HG03139 (cell line): ENCODE measurements around the gene CIAO2A.
"Not testable (repeated sequence)": the region's sequence is repeated elsewhere in the genome, so short reads cannot be mapped to it uniquely, and the experiment has no call there.

Experiments
- ATAC-seq: cut with Tn5 transposase; IDR thresholded peaks from one replicate; pipeline ENCODE4 v1.9.1; 2021; ENCODE audit not compliant: unreplicated experiment

Gene CIAO2A

GRCh38 chr15:64093627-64094417, at the start of gene CIAO2A:
Gene CIAO2A (minus strand): TSS chr15:64093838. CDS start chr15:64093768, 70 bp downstream.
- peak; percentile 47 for ATAC-seq

GRCh38 chr15:64143276-64143675, 49.6 kb upstream of the CIAO2A start:
- no peak for ATAC-seq

DNA sequence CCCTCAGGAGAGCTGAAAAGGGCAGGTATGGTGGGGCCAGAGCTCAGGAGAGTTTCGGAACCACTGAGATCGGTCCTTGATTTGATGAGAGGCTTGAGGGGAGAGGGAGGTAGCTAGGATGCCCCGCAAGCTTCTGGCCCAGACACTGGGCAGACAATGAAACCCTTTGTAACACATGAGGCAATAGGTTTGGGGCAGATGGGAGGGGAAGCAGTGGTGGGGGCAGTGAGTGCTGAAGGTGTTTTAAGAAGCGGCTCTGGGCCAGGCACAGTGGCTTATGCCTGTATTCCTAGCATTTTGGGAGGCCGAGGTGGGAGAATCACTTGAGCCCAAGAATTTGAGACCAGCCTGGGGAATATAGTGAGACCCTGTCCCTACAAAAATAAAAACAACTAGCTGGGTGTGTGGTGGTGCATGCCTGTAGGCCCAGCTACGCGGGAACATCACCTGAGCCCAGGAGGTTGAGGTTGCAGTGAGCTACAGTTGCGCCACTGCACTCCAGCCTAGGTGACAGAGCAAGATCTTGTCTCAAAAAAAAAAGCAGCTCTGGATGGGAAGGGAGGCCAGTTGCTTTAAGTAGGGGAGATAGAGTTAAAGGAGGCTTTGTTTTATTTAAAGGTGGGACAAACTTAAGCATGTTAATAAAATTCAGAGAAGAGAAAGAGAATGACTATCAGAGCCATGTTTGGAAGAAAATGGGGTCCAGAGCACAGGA, 48.3 kb upstream of the CIAO2A start:
- ATAC-seq: no peak

GRCh38 chr15:64138331-64138941, 44.8 kb upstream of the CIAO2A start:
- no peak for ATAC-seq

GRCh38 chr15:64137226-64137833, 43.7 kb upstream of the CIAO2A start:
- ATAC-seq: no peak

DNA sequence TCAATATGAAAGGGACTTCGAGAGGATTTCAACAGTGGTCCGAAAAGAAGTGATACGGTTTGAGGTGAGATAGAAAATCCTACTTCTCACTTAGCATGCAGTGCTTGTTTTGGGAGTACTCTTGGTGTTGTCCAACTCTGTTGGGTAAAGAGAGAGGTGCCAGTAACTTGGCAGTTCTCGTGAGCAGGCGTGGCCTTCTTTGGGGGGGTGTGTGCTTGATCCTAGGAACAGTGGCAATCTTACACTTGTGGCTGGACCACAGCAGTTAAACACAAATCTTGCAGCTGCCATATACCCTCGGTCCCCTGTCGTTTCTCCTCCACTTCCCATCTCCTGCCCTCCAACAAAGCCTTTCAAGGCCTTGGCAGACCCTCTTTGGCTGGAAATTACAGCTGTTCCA, 42.7 kb upstream of the CIAO2A start:
- ATAC-seq: no peak

DNA sequence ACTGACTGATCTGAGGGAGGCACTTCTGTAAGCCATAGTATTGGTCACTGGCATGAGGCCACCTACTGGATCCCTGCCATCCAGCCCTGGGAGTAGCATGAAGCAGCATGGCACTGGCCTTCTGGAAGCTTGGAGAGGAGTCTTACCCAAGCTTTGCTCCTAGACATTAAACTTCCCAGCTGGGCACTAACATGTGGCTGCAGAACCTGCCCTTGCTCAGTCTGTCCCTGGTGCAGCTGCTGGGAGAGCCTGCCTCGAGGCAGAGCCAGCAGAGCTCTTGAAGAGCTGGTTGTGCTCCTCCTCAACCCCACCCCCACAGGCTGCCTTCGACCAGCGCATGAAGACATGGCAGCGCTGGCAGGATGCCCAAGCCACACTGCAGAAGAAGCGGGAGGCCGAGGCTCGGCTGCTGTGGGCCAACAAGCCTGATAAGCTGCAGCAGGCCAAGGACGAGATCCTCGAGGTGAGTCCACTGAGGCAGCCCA, 40.7 kb upstream of the CIAO2A start:
- ATAC-seq: no peak

DNA sequence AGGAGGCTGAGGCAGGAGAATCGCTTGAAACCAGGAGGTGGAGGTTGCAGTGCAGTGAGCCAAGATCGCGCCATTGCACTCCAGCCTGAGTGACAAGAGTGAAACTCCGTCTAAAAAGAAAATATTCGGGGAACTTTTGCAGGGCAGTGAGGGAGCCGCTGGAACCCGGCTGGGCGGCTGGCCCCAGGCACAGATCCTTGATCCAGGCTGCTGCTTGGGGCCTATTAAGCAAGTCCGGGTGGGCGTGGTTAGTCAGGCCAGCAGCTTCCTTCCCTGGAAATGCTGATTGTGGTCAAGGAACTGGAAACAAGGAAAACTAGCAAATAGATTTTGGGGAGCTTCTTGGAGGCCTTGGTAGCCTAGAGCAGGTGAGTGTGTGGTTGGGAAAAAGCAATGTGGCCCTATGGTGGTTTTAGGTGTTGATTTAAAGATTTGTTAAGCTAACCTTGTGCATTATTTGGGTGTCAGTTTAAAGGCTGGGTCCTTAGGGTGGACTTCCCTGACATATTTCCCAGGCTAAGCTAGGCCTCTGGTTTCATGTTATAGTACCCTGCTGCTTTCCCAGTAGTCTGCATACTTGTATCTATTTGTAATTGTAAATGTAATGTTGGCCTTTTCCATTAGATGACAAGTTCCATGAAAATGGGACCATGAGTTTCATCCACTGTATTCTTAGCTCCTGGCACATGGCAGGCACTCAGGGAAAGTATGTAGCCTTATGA, 40.1 kb upstream of the CIAO2A start:
- ATAC-seq: no peak

GRCh38 chr15:64132217-64132616, 38.6 kb upstream of the CIAO2A start:
- no peak for ATAC-seq

DNA sequence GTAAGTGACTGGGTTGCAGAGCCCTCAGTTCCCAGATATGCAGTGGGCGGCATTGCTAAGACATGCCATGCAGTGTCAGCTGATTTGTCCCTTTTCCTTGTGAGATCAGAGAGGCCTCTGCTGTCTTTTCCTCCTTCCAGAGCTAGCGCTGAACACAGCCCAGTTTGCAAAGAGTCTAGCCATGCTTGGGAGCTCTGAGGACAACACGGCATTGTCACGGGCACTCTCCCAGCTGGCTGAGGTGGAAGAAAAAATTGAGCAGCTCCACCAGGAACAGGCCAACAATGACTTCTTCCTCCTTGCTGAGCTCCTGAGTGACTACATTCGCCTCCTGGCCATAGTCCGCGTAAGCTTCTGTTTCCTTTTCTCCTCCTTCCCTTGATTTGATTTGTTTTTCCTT, 37.9 kb upstream of the CIAO2A start:
- no peak for ATAC-seq

- ATAC-seq: no peak
These were observed 36.5 kb upstream of the CIAO2A start for GRCh38 chr15:64130159-64130558.

DNA sequence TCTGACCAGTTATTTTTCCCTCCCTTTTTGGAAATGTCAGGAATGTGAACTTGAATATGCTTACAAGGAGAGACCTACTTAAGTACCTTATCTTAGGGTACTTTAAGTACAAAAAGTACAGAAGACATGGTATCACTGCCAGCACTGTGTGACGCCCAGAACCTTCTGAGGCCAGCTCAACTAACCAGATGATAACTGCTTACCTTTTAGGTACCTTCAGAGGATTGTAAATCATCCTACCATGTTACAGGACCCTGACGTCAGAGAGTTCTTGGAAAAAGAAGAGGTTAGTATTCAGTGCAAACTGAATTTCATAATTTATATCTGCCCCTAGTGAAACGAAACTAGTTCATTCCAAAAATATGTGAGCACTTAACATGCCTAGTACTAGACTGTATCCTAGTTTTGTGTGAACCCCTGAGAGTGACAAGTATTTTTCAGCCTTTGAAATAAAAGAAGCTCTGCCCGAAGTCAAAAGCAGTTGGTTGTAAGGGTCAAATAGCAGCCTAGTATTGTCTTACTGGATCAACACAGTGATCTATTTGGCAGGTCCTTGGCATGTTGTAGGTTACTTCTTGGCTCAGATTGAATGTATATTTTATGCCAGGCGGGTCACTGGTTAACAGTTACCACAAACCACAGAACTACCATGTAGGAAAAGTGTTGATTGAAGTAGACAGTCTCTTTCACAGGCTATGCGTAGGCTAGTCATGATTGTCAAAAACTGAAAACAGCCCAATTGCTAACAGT, 34.1 kb upstream of the CIAO2A start:
- no peak for ATAC-seq

GRCh38 chr15:64125978-64126377, 32.3 kb upstream of the CIAO2A start:
- no peak for ATAC-seq

DNA sequence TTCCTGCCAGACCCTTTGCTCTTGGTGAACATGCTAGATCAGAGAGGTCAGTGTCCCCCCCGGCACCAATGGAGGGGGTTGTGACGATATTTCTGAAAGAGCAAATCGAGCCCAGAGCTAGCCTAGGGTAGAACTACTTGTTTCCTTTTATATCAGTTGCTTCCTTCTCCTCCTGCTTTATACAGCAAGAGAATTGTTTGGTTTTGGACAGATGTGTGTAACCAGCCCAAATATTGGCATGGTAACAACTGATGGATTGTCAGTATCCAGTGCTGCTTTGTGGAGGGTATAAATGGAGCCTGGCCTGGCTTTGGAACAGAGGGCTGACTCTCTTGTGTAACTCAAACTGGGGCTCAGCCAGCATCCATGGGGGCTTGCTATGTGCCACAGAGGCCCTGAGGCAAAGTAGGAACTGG, 29.3 kb upstream of the CIAO2A start:
- ATAC-seq: no peak

- no peak for ATAC-seq
These were observed 28.8 kb upstream of the CIAO2A start for GRCh38 chr15:64122444-64122843.

- ATAC-seq: no peak
These were observed 28.0 kb upstream of the CIAO2A start for GRCh38 chr15:64121614-64122013.

DNA sequence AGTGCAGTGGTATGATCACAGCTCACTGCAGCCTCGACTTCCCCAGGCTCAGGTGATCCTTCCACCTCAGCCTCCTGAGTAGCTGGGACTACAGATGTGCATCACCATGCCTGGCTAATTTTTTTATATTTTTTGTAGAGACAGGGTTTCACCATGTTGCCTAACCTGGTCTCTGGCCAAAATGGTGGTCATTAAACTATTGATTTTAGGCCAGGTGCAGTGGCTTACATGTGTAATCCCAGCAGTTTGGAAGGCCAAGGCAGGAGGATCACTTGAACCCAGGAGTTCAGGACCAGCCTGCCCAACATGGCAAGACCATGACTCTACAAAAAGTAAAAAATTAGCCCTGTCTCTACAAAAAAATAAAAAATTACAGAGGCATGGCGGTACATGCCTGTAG, 26.7 kb upstream of the CIAO2A start:
- ATAC-seq: not testable (repeated sequence)

DNA sequence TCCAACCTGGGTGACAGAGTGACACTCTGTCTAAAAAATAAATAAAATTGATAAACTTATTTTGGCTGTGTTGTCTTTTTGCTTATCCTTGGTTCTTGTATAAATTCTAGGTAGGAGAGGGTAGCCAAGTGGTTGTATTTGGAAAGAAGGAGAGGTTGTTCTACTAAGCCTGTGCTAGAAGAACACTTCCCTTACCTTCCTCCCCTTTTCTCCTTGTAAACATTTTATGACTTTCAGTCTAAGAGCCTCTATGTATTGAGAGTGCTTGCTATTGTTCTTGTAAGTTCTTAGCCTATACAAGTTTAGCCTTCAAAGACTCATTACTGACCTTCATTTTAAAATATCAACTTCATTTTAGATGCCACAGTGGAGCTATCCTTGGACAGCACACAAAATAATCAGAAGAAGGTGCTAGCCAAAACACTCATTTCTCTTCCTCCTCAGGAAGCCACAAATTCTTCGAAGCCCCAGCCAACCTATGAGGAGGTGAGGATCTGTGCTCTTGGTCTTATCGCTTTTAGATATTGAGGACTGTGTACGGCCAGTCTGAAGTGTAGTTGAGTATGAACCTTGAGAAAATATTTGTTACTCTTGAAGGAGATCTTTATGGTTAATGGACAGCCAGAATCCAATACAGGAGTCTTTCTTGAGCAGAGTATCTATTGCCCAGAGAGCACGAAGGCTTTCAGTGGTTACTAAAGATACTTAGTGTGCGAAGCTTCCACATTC, 24.3 kb upstream of the CIAO2A start:
- no peak for ATAC-seq

- no peak for ATAC-seq
These were observed 19.3 kb upstream of the CIAO2A start for GRCh38 chr15:64112904-64113303.
